SK-N-SH treated with all-trans-retinoic acid at 6 μM for 48 hours (cell line): ENCODE measurements around the gene CREBBP.

Experiments used
- ARNTL ChIP-seq: fragments of 450-650 bp; formaldehyde crosslinking; IDR thresholded peaks from 2 replicates; pipeline ENCODE4 v1.5.0; 2020; ENCODE audit warnings: low read depth, mild to moderate bottlenecking, moderate library complexity, borderline replicate concordance
- BACH2 ChIP-seq: fragments of 250-450 bp; sonication (Bioruptor Pico); IDR thresholded peaks from 2 replicates; pipeline ENCODE4 v1.9.0; 2021; ENCODE audit warnings: mild to moderate bottlenecking, borderline replicate concordance
- CREB5 ChIP-seq: fragments of 250-450 bp; sonication (Bioruptor Pico); IDR thresholded peaks from 2 replicates; pipeline ENCODE4 v1.5.1; 2020; ENCODE audit warnings: low read depth, mild to moderate bottlenecking, moderate library complexity
- GLIS3 ChIP-seq: fragments of 250-450 bp; sonication (Bioruptor Pico); IDR thresholded peaks from 2 replicates; pipeline ENCODE4 v1.5.0; 2020; ENCODE audit warnings: mild to moderate bottlenecking, moderate library complexity
- PPARA ChIP-seq: fragments of 250-450 bp; sonication (Bioruptor Pico); IDR thresholded peaks from 2 replicates; pipeline ENCODE4 v1.5.0; 2020; ENCODE audit warnings: mild to moderate bottlenecking, borderline replicate concordance
- SNAI2 ChIP-seq: fragments of 250-450 bp; sonication (Bioruptor Pico); IDR thresholded peaks from 2 replicates; pipeline ENCODE4 v1.5.0; 2020; ENCODE audit warnings: mild to moderate bottlenecking, moderate library complexity
- ZFP30 ChIP-seq: fragments of 450-650 bp; formaldehyde crosslinking; IDR thresholded peaks from 2 replicates; pipeline ENCODE4 v1.5.0; 2022; ENCODE audit warnings: mild to moderate bottlenecking, moderate library complexity
- ZNF565 ChIP-seq: fragments of 450-650 bp; formaldehyde crosslinking; conservative IDR thresholded peaks from 2 replicates; pipeline ENCODE4 v1.5.0; 2020; ENCODE audit warnings: low read depth, mild to moderate bottlenecking, moderate library complexity
- ZNF70 ChIP-seq: fragments of 450-650 bp; formaldehyde crosslinking; IDR thresholded peaks from 2 replicates; pipeline ENCODE4 v1.5.0; 2020; ENCODE audit warnings: mild to moderate bottlenecking, moderate library complexity
- TF ChIP-seq, protein P1 (sequence below): fragments of 250-450 bp; sonication (Bioruptor Pico); IDR thresholded peaks from 2 replicates; pipeline ENCODE4 v1.5.1; 2021; ENCODE audit warnings: mild to moderate bottlenecking, moderate library complexity
- TF ChIP-seq, protein P2 (sequence below): fragments of 250-450 bp; sonication (Bioruptor Pico); IDR thresholded peaks from 2 replicates; pipeline ENCODE4 v1.8.0; 2020; ENCODE audit warnings: mild to moderate bottlenecking, moderate library complexity, borderline replicate concordance

DNA sequence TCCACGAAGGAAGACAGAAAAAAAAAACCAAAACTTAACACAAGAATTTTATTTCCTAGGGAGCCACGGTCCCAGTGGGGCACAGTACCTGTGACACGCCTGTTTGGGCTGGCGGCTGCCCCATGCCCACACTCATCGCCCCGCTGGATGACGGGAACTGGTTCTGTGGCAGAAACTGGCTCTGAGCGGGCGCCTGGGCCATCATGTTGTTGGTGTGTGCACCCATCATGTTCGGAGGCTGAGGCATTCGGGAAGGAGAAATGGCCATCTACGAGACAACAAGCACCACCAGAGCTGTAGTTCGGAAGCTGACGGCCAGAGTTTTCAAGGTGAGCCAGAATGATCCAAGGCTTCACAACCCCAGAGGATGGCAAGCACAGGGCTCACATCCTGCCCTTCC lies 106.8 kb downstream of the CREBBP start:
- TF ChIP-seq ZNF70: no peak
- TF ChIP-seq GLIS3 (CRISPR knock-in tag): no peak
- TF ChIP-seq SNAI2 (CRISPR knock-in tag): no peak
- TF ChIP-seq, protein P1, sequence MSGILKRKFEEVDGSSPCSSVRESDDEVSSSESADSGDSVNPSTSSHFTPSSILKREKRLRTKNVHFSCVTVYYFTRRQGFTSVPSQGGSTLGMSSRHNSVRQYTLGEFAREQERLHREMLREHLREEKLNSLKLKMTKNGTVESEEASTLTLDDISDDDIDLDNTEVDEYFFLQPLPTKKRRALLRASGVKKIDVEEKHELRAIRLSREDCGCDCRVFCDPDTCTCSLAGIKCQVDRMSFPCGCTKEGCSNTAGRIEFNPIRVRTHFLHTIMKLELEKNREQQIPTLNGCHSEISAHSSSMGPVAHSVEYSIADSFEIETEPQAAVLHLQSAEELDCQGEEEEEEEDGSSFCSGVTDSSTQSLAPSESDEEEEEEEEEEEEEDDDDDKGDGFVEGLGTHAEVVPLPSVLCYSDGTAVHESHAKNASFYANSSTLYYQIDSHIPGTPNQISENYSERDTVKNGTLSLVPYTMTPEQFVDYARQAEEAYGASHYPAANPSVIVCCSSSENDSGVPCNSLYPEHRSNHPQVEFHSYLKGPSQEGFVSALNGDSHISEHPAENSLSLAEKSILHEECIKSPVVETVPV (CRISPR knock-in tag): no peak
- no peak for TF ChIP-seq ZNF565
- no peak for TF ChIP-seq PPARA
- TF ChIP-seq CREB5: no peak
- no peak for TF ChIP-seq ARNTL (CRISPR knock-in tag)
- TF ChIP-seq, protein P2, sequence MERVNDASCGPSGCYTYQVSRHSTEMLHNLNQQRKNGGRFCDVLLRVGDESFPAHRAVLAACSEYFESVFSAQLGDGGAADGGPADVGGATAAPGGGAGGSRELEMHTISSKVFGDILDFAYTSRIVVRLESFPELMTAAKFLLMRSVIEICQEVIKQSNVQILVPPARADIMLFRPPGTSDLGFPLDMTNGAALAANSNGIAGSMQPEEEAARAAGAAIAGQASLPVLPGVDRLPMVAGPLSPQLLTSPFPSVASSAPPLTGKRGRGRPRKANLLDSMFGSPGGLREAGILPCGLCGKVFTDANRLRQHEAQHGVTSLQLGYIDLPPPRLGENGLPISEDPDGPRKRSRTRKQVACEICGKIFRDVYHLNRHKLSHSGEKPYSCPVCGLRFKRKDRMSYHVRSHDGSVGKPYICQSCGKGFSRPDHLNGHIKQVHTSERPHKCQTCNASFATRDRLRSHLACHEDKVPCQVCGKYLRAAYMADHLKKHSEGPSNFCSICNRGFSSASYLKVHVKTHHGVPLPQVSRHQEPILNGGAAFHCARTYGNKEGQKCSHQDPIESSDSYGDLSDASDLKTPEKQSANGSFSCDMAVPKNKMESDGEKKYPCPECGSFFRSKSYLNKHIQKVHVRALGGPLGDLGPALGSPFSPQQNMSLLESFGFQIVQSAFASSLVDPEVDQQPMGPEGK (CRISPR knock-in tag): no peak
- no peak for TF ChIP-seq ZFP30 (CRISPR knock-in tag)
- TF ChIP-seq BACH2 (CRISPR knock-in tag): no peak
